GM15510 (cell line): Measurements from ENCODE around the gene SLC6A12.

Source experiments
- POLR2A ChIP-seq: IDR thresholded peaks from 3 replicates; pipeline ENCODE4 v1.6.1; 2011; ENCODE audit warnings: borderline replicate concordance; ENCODE audit not compliant: insufficient read length; ENCODE audit errors: extremely low read depth

The SLC6A12 gene

DNA sequence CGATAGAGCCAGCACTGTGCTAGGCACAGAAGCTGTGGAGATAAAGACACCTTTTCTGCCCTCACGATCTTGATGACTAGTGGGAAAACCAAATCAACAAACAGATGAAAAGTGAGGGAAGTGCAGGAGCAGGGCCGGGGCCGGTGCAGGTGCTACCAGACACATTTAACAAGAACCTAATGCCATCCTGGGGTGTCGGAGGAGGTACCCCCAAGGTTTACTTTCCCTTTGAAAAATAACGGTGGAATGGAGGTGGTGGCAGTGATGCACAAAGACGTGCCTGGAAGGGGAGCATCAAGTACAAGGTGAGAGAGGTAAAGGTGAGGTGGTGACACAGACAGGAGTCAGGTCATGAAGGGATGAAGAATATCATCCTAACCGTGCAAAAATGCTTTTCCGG lies 26.6 kb upstream of the SLC6A12 start:
- TF ChIP-seq POLR2A = no peak

DNA sequence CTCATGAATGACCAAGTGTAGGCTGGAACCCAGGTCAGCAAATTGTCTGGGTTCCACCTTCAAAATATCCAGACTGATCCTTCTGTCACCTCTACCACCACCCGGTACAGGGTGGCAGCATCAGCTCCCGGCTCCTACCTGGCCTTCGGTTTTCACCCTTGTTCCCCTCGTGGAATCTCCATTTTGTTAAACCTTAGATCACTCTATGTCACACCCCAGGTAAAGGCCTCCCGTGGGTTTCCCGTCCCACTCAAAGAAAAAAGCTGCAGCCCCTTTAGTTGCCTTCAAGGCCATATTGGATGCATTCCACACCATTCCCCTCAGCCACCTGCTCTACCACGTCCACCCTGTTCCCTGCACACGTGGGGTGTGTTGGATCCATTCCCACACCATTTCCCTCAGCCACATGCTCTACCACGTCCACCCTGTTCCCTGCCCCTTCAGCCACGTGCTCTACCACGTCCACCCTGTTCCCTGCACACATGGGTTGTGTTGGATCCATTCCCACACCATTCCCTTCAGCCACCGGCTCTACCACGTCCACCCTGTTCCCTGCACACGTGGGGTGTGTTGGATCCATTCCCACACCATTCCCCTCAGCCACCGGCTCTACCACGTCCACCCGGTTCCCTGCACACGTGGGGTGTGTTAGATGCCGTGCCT lies 24.9 kb upstream of the SLC6A12 start:
- no peak for TF ChIP-seq POLR2A

DNA sequence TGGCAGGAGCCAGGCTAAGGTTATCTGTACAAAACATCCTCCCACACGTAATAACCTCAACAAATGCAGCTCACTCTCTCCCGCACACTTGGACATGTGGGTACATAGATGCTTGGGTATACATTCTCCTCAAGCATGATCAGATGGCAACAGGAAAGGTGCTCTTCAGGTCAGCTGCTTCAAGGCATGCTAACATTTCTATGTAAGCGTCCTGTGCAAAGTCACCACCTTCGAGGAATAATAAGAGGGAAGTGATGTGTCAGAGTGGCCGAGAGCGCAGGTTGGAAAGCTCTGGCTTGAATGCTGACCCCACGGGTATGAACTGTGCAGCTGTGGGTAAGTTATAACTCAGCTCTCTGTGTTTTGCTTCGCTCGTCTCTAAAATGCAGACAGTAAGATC lies 24.2 kb upstream of the SLC6A12 start:
- no peak for TF ChIP-seq POLR2A

DNA sequence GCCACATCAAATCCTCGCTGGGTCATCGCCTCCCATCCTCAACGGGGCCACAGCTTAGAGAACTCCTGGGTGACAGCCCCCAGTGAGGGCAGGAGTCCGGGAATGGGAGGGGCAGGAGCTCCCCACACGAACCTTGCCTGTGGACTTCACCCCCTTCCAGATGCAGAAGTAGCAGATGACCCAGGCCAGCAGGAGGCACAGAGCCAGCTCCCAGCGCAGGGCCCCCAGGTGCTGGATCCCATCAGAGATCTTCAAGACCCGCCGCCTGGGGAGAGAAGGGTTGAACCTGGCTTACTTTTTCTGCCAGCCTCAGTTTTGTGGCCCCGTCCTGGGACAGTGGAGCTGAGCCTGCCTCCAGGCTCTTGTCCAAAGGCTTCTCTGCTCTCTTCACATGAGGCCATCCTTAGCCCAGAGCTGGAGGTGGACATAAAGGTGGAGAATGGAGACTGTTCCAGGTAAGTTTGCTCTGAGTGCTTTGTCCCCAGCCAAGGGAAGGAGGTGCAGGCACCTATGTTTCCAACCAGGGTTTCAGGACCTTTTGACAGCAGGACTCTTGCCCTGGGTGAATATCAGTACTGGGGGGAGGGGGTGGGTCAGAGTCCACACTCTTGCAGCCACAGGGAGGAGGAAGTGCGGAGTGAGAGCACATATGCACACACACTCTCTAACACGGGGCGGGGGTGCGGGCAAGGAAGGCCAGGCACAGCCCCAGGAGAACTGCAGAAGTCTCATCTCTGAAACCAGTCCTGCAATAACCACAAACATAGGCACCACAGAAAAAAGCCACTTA lies 23.3 kb upstream of the SLC6A12 start:
- no peak for TF ChIP-seq POLR2A

DNA sequence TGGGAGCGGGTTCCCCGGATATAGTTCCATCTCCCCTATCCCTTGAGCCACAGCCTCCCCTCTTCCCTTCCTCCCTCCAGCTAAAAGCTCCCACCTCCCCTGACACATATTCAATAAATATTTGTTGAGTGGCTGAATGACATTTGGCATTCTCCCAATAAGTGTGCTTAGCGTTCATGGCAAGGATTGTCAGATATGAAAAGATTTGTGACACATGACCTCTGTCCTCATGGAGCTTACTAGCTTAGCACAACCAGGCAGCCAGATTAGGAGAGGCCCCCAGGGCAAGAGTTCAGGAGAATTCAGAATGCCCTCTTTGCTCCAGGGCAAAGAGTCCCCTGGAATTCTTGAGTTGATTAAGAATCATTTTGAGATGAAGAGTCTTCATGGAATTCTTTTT lies 22.5 kb upstream of the SLC6A12 start:
- TF ChIP-seq POLR2A = no peak

DNA sequence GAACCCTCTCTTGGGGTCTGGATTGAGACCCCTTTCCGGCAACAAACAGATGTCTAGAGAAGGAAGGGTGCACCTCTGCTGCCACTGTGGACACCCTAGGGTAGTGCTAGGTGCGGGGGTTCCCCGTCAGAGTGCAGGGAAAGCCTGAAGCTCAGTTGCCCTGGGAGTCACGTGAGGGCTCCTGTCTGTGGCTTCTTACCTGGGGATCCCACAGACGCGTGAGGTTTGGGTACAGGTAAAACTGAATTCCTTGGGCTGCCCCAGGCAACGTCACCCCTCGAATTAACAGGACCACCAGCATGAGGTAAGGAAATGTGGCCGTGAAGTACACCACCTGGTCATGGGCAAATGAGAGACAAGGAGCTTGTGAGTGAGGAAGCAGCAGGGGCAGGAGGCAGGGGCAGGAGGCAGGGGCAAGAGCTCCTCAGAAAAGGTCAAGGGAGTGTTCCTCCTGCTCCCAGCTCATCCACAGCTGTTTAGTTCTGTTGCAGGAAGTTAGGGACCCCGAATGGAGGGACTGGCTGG lies 21.0 kb upstream of the SLC6A12 start:
- TF ChIP-seq POLR2A = no peak

DNA sequence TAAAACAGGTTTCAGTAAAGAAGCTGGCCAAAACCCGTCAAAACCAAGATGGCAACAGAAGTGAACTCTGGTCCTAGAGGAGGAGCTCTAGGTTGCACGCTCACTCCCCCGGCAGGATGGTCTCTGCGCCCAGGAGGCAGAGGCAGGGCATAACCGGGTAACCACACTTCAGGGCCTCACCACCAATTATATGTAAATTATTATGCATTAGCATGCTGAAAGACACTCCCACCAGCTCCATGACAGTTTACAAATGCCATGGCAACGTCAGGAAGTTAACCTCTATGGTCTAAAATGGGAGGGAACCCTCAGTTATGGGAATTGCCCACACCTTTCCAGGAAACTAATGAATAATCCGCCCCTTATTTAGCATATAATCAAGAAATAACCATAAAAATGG lies 20.1 kb upstream of the SLC6A12 start:
- no peak for TF ChIP-seq POLR2A

DNA sequence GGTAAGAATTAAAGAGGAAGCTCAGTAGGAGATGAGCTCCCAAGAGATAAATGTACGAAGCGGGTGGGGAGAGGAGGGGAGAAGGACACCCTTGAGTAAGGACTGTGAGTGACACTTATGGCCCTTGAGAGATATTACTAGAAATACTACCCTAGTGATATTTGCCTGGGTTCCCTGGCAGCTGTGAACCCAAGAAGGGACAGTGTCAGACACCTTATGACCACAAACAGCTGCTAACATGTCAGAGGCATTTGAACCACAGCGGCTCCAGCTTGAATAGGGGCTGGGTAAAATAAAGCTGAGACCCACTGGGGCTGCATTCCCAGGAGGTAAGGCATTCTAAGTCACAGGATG lies 19.6 kb upstream of the SLC6A12 start:
- TF ChIP-seq POLR2A = no peak

DNA sequence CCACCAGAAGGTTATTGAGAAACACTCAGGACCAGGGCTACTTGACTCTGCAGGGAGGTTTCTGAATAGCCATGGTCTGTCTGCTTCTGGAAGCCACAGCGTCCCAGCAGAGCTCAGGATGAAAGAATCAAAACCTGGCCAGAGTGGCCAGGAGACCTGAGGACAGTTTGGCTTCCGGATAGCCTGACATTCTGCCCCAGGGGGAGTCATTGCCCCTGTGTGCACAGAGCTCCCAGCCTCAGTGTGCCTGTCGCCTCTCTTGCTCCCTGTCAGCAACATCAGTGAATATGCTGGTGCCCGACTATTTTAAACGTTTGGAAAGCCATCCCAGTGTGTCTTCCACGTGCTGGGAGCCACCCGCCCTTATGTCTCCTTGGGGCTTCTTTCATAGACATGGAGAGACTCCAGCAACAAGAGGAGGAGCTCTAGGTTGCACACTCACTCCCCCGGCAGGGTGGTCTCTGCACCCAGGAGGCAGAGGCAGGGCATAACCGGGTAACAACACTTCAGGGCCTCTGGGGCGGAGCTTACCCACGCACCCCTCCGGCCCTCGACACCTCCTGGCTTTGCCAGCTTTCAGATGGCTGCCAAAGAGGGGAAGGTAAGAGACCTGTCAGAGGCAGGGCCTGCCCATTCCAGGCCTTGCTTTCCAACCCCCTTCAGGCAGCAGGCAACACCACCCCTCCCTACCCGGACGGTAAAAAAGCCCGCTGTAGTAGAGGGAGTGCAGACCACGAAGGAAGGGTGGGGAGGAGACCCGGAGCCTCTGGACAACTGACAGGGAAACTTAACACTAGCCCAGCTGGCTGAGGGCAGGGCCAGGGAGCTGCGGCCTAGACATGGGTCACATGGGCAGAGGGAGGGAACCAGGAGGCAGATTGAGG lies 19.0 kb upstream of the SLC6A12 start:
- no peak for TF ChIP-seq POLR2A

DNA sequence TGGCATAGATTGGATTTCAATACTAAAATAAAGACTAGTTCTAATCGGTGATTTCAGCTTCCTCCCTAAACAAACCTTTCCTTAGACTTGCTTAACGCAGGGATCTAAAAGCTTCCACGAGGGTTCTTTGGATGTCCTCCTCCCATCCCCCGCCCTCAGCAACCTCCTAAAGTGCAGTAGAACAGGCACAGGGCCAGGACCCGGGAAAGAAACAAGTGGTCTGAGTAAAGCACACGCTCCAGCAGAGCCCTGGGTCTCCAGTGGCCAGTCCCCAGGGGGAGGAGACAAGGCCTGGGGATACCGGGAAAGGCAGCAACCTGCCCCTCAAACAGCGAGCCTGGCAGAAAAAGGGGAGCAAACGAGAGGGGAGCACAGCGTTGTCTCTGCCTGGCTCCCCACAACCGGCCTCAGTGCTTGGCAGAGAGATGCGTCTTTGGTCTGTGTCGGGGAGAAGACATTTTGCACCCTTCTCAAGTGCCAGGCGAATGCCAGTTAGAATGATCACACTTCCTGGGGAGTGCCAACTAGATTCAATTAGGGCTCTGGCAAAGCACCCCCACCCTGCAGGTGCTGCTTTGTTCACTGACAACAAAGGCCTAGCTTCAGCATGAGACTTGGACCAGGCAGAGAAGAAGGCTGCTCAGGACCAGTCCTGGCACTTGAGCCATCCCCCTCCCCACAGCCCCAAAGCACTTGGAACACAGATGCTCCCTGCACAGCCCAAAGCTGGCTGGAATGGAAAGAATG lies 17.1 kb upstream of the SLC6A12 start:
- TF ChIP-seq POLR2A = no peak

DNA sequence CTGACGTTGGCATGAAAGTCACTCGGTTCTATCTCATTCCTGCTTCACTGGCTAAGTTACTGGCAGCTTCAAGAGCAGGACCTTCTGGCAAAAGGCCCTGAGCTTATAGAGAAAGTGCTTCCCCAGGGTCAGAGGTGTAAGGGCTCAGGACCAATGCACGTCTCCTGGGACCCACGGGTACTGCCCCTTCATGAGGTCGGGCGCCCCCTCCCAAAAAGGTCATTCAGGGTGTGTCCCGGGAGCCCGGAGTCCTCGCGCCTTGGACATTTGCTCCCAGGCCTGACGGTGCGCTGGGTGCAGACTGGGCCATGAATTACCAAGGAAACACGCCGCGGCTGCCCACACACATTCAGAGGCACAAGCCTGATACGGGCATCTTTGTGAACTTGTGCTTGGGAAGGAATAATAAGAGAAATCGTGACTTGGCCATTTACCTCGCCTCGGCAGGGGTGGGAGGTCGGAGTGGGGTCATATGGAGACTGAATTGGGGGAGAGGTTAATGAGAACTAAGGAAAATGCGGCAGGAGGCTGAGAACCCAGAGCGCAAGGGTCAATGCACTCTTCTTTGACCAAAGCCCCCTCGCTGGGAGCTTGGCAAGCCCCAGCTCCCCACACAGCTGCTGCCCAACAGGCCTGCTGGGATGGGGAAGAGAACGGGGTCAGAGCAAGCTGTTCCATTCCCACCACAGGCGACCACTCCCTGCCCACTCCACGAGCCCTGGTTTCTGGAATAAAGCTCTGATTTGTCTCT lies 15.7 kb upstream of the SLC6A12 start:
- TF ChIP-seq POLR2A = no peak

DNA sequence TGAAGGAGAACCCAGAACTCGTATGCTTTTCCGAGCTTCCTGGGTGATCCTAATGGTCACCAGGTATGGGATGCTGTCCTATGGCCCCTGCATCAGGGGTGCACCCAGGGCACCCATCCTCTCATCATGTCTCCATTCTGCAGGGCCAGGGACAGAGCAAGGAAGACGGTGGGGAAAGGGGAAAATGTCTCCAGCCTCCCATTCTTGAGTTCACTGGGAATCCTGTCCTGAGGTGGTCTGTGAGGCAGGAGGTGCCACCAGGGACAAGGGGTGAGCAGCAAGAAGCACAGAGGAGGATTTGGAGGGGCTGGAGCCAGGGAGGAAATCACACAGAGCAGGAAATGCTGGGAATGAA lies 14.9 kb upstream of the SLC6A12 start:
- TF ChIP-seq POLR2A = no peak

DNA sequence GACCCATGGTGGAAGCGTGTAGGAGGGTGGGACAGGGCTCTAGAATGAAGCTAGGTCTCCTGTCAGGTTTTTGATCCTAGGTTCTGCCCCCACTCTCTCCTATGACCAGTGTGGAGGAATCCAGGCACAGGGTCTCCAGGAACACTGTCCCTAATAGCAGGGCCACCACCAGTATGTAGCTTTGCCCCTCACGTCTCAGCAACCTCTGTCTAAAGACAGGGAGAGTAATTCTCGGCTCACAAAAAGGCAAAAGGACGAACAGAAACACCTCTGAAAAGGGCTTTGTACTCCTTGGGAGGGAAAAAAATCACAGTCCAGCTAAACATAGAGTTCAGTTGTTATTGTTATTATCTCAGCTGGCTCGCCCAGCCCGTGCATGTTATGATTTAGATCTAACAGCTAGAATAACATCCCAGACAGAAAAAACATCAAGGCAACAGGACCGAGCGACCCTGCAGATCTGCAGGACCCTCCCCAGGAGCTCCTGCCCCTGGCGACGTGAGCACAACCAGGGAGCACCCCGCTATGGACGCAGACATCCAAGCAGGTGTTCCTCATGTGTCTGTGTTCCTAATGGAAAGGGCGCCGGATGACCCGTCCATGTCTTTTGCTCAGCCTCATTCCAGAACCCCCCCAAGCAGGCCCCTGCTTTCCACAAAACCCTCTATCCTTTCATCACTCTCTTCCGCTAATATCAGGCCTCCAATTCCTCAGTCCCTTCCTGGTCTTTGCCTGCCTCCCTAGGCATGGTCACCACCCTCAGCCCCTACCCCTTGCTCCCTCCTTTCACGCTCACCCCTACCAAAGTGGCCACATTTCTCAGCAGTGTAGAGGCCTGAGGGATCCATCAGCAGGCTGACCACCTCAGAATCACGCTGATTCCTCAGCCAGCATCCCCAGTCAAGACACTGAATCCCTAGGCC lies 14.2 kb upstream of the SLC6A12 start:
- TF ChIP-seq POLR2A = no peak
